Measurements from ENCODE around the gene TNNI3. TPM values are rescaled to one million over a fixed set of nuclear protein-coding genes. Genes with fewer than 3 reads are reported as not detected.

Gene TNNI3
- total RNA-seq, 2 experiments from 2014 or later, result not detected

- ChIA-PET CTCF (interaction anchor here (2.4 kb wide), 1 partner anchor 28 kb away, joined by 8 read pairs; no protein-coding TSS in a partner anchor), POLR2A (interaction anchor here (0.7 to 2.1 kb wide), 7 partner anchors 31 to 925 kb away, joined by 3 to 11 read pairs (median 4); partner anchors contain the start of genes DNAAF3, HSPBP1, RDH13 and ZNF628)
- Mint-ChIP-seq H3K27ac (peak overlapping the region; percentile 86), H3K9me3 (no peaks in the 10 kb centered on the region), H3K4me3 (peak overlapping the region; percentile 93), H3K27me3 (no peaks in the 10 kb centered on the region), H3K4me1 (ENCODE audit: low read depth) (peaks cover 37% of the 10 kb centered on the region), H3K36me3 (ENCODE audit: low read depth) (peaks cover 16% of the 10 kb centered on the region)
- Histone ChIP-seq H3K9me3 (ENCODE audit: control insufficient read depth in 1 of 2, insufficient read depth in 1 of 2, low read length in 2 of 2) (peaks cover 0 to 3% of the 10 kb centered on the region in 2 experiments), H3K36me3 (ENCODE audit: insufficient read depth, low read length) (peaks cover 21% of the 10 kb centered on the region), H3K27me3 (ENCODE audit: control insufficient read depth in 1 of 2, insufficient read depth in 2 of 2, low read length in 2 of 2) (no peaks in the 10 kb centered on the region), H3K4me1 (ENCODE audit: insufficient read depth, low read length) (peaks cover 47% of the 10 kb centered on the region), H3K4me3 (ENCODE audit: low read length) (peak overlapping the region; percentile 70), H3K27ac (ENCODE audit: low read depth in 1 of 2, low read length in 2 of 2) (peak overlapping the region; percentile 27 to 44)
- peak; percentile 26 for ATAC-seq (ENCODE audit: poor library complexity)
- TF ChIP-seq CTCF (IDR thresholded peaks at IDR 0.05), result no peak
- intact Hi-C loops (cut with DNase I, micrococcal nuclease), result loop anchor here in 1 of 2 experiments (2.0 to 5.0 kb wide), 4 partner anchors 28 to 541 kb away; partner anchors contain the start of genes PPP6R1 and U2AF2
- DNase-seq, result peak in 11 of 14 experiments; percentile 27 to 76 (median 42)
Observed at GRCh38 chr19:55116232-55116858, 41.2 kb downstream of the TNNI3 start.

GRCh38 chr19:55115446-55116065 is 42.0 kb downstream of the TNNI3 start:
- no peaks in the 10 kb centered on the region for H3K9me3 Mint-ChIP-seq
- peaks cover 47% of the 10 kb centered on the region for H3K4me1 ChIP-seq (ENCODE audit: insufficient read depth, low read length)
- peak overlapping the region; percentile 93 for H3K4me3 Mint-ChIP-seq
- peaks cover 0 to 3% of the 10 kb centered on the region in 2 experiments for H3K9me3 ChIP-seq (ENCODE audit: control insufficient read depth in 1 of 2, insufficient read depth in 1 of 2, low read length in 2 of 2)
- DNase-seq, result no peak
- H3K27me3 Mint-ChIP-seq, result no peaks in the 10 kb centered on the region
- ATAC-seq (ENCODE audit: poor library complexity), result no peak
- no peaks in the 10 kb centered on the region for H3K27me3 ChIP-seq (ENCODE audit: control insufficient read depth in 1 of 2, insufficient read depth in 2 of 2, low read length in 2 of 2)
- ChIA-PET CTCF (interaction anchor here (2.4 kb wide), 1 partner anchor 27 kb away, joined by 8 read pairs; no protein-coding TSS in a partner anchor), POLR2A (interaction anchor here (0.7 to 1.3 kb wide), 2 partner anchors 53 to 924 kb away, joined by 3 to 5 read pairs; partner anchors contain the start of gene RDH13)
- TF ChIP-seq CTCF (IDR thresholded peaks at IDR 0.05), result no peak
- H3K4me3 ChIP-seq (ENCODE audit: low read length), result peak overlapping the region; percentile 70
- H3K27ac ChIP-seq (ENCODE audit: low read depth in 1 of 2, low read length in 2 of 2), result peak overlapping the region; percentile 27 to 44
- H3K4me1 Mint-ChIP-seq (ENCODE audit: low read depth), result peaks cover 37% of the 10 kb centered on the region
- peaks cover 20% of the 10 kb centered on the region for H3K36me3 Mint-ChIP-seq (ENCODE audit: low read depth)
- peak overlapping the region; percentile 86 for H3K27ac Mint-ChIP-seq
- intact Hi-C loops (cut with DNase I, micrococcal nuclease), result loop anchor here in 1 of 2 experiments (2.0 to 5.0 kb wide), 4 partner anchors 27 to 542 kb away; partner anchors contain the start of genes PPP6R1 and U2AF2
- peaks cover 21% of the 10 kb centered on the region for H3K36me3 ChIP-seq (ENCODE audit: insufficient read depth, low read length)

GRCh38 chr19:55114566-55115145 is 42.9 kb downstream of the TNNI3 start:
- Mint-ChIP-seq H3K4me3 (peak overlapping the region; percentile 81), H3K36me3 (ENCODE audit: low read depth) (peaks cover 28% of the 10 kb centered on the region), H3K27ac (peak overlapping the region; percentile 86), H3K4me1 (ENCODE audit: low read depth) (peaks cover 37% of the 10 kb centered on the region), H3K27me3 (no peaks in the 10 kb centered on the region), H3K9me3 (no peaks in the 10 kb centered on the region)
- Histone ChIP-seq H3K9me3 (ENCODE audit: control insufficient read depth in 1 of 2, insufficient read depth in 1 of 2, low read length in 2 of 2) (peaks cover 0 to 3% of the 10 kb centered on the region in 2 experiments), H3K4me1 (ENCODE audit: insufficient read depth, low read length) (peaks cover 46% of the 10 kb centered on the region), H3K27me3 (ENCODE audit: control insufficient read depth in 1 of 2, insufficient read depth in 2 of 2, low read length in 2 of 2) (no peaks in the 10 kb centered on the region), H3K4me3 (ENCODE audit: low read length) (no peak overlapping the region), H3K27ac (ENCODE audit: low read depth in 1 of 2, low read length in 2 of 2) (peak overlapping the region in 1 of 2 donors; percentile 21), H3K36me3 (ENCODE audit: insufficient read depth, low read length) (peaks cover 25% of the 10 kb centered on the region)
- ATAC-seq (ENCODE audit: poor library complexity) (no peak), DNase-seq (no peak)
- CTCF ChIA-PET, result no interaction called here
- intact Hi-C loops (cut with DNase I, micrococcal nuclease), result loop anchor here in 1 of 2 experiments (5.0 kb wide), 2 partner anchors 112 to 543 kb away; partner anchors contain the start of gene U2AF2
- POLR2A ChIA-PET, result interaction anchor here (1.1 kb wide), 1 partner anchor 540 kb away, joined by 3 read pairs; no protein-coding TSS in a partner anchor
- TF ChIP-seq CTCF (IDR thresholded peaks at IDR 0.05), result no peak
